HG02943 (cell line): Measurements from ENCODE around the gene ALG3.
"Not testable (repeated sequence)": the region's sequence is repeated elsewhere in the genome, so short reads cannot be mapped to it uniquely, and the experiment has no call there.

ENCODE experiments used
- ATAC-seq: cut with Tn5 transposase; IDR thresholded peaks from one replicate; pipeline ENCODE4 v1.9.1; 2021; ENCODE audit warnings: mild to moderate bottlenecking, low read depth, moderate library complexity; ENCODE audit not compliant: unreplicated experiment

Gene ALG3

DNA sequence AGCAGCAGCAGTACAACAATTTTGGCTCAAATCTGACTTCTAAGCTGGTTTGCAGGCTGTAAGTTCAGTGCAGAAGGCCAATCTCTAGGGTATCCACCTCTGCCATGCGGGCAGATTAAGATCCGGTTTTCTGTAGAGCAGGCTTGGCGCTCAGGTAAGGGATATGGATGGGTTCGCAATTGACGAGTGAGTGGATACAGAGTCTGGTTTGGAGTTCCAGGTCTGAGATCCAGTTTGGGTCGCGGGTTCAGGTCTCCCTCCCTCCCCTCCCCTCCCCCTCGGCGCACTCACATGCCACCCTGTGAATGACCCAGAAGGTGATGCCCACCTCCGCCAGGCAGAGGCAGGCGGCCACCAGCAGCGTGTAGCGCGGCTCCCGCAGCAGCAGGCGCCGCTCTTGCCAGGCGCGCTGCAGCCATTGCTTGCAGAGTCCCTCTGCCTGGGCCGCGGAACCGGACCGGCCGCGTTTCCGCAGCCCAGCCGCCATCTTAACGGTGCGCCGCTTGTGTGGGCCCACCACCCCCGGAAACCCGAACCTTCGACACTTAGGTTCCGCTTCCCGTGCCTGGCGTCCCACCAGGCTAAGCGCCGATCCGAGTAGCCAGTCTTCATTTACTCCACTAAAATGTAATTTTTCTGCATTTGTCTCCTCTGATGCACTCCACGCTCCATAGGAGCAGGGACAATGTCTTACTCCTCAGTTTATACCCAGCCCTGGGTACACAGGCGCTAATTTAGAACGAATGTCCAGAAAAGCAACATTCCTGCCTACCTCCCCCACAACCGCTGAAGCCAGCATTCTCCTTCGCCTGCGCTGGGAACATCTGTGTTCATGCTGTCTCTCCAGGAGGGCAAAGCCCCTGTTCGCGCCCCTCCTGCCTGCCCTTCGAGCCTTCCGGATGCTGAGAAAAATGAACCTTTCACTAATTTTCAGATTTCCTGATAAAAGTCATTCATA, at the start of gene ALG3:
Gene ALG3, minus strand, starts transcription at position 509 of the 958 bp plus-strand sequence. Its CDS starts 22 bp downstream, at position 487.
- ATAC-seq = peak; percentile 42

DNA sequence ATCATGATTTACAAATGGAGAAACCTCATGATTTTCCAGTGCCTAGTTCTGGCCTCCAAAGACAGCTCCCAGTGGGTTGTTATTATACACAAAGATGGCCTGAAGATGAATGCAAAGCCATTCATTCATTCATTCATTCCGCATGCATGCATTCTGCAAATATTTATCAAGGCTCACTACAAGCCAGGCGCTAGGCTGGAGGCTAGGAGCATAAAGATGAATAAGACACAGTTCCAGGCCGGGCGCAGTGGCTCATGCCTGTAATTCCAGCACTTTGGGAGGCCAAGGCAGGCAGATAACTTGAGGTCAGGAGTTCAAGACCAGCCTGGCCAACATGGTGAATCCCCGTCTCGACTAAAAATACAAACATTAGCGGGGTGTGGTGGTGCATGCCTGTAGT, 47.9 kb upstream of the ALG3 start:
- no peak for ATAC-seq

- ATAC-seq = no peak
Observed at GRCh38 chr3:184295771-184296170, 47.0 kb upstream of the ALG3 start.

DNA sequence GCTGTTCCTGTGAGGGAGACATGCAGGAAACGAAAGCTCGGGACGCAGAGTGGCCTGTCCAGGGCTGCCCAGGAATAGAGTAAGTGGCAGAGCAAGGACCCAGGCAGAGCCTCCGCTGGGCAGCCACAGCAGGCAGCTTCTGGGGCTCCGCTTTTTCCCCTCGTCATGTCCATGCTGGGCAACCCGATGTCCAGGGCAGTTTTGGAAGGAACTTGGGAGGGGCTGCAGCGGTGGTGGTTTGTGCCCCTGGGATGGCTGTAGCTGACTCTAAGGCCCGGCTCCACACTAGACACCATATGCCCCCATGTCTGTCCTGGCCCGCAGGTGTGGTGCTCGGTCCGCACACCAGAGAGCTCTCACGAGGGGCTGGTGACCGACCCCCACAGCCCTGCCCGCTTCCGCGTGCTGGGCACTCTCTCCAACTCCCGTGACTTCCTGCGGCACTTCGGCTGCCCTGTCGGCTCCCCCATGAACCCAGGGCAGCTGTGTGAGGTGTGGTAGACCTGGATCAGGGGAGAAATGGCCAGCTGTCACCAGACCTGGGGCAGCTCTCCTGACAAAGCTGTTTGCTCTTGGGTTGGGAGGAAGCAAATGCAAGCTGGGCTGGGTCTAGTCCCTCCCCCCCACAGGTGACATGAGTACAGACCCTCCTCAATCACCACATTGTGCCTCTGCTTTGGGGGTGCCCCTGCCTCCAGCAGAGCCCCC, 43.1 kb upstream of the ALG3 start:
- ATAC-seq = no peak

DNA sequence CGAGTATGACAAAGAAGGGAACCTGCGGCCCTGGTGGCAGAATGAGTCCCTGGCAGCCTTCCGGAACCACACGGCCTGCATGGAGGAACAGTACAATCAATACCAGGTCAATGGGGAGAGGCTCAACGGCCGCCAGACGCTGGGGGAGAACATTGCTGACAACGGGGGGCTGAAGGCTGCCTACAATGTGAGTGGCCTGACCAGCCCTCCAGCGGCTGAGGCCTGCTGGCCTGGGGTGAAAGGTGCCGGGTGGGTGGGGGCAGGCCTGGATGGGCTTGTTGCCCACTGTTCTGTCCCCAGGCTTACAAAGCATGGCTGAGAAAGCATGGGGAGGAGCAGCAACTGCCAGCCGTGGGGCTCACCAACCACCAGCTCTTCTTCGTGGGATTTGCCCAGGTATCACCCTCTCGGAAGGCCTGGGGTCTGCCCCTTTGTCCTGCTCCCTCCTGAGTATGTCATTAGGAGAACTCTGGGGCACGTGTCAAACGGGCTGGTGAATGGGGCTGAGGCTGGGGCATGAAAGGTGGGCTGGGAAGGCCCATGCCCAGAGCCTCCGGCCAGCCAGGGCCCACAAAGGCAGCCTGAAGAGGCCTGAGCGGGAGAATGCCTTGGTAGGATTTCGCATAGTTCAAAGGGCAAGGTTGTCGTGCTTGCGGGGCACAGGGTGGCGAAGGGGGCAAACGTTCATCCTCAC, 42.4 kb upstream of the ALG3 start:
- ATAC-seq = no peak

DNA sequence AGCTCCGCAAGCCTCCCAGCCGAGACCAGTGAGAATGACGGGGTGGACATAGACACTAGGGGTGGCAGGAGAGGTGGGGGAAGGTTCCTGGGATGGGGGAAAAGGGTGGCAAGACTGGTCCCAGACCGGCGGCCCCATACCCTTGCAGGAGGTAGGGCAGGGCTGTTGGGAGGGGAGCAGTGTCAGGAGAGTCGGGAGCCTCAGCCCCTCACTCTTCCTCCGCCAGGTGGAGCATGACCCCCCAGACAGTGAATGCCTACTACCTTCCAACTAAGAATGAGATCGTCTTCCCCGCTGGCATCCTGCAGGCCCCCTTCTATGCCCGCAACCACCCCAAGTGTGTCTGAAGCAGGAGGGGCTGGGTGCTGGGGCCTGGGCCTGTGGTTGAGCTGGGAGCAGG, 41.6 kb upstream of the ALG3 start:
- no peak for ATAC-seq

DNA sequence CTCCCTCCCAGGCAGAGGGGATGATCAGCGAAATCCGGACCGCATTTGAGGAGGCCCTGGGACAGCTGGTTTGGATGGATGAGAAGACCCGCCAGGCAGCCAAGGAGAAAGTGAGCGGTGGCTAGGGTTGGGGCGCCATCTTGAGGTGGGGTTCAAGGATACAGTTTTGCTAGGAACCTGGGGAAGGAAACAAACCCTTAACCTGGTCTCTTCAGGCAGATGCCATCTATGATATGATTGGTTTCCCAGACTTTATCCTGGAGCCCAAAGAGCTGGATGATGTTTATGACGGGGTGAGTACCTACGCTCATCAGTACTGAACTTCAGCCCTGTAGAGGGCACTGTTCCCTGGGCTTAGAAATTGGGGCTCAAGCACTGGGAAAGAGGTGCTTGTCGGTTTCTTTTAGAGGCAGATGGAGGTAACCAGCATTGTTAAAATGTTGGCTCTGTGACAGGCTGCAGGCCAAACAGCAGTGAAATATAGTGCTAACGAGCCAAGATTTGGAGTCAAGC, 40.7 kb upstream of the ALG3 start:
- no peak for ATAC-seq

DNA sequence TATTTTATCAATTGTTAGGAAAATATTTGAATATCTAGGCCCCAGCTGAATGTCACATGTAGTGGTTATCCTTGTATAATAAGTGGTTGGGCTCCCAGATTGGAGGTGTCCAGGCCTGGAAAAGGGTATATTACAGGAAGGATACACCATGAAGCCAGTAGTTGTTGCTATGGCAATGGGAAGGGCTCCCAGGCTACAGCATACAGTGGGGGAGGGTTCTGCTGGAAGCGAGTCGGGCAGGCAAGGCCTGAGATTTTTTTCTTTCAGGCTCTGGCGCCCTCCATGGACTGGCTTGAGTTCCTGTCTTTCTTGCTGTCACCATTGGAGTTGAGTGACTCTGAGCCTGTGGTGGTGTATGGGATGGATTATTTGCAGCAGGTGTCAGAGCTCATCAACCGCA, 35.9 kb upstream of the ALG3 start:
- no peak for ATAC-seq

- ATAC-seq = no peak
Observed at GRCh38 chr3:184283681-184284080, 34.9 kb upstream of the ALG3 start.

- no peak for ATAC-seq
Observed at GRCh38 chr3:184282941-184283340, 34.2 kb upstream of the ALG3 start.

DNA sequence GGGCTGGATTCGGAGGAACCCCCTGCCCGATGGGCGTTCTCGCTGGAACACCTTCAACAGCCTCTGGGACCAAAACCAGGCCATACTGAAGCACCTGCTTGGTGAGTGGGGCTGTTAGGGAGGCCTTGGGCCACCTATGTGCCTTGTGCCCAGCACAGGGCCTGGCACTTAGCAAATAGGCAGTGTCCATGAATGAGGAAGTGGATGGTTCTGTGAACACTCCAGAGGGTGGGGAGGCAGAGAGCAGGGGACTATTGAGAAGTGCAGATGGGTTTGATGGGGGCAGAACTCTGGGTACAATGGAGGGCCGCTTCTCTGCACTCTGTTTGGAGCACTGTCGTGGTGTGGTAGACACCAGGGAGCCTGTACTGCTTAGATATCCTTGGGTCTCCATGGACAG, 28.6 kb upstream of the ALG3 start:
- no peak for ATAC-seq

DNA sequence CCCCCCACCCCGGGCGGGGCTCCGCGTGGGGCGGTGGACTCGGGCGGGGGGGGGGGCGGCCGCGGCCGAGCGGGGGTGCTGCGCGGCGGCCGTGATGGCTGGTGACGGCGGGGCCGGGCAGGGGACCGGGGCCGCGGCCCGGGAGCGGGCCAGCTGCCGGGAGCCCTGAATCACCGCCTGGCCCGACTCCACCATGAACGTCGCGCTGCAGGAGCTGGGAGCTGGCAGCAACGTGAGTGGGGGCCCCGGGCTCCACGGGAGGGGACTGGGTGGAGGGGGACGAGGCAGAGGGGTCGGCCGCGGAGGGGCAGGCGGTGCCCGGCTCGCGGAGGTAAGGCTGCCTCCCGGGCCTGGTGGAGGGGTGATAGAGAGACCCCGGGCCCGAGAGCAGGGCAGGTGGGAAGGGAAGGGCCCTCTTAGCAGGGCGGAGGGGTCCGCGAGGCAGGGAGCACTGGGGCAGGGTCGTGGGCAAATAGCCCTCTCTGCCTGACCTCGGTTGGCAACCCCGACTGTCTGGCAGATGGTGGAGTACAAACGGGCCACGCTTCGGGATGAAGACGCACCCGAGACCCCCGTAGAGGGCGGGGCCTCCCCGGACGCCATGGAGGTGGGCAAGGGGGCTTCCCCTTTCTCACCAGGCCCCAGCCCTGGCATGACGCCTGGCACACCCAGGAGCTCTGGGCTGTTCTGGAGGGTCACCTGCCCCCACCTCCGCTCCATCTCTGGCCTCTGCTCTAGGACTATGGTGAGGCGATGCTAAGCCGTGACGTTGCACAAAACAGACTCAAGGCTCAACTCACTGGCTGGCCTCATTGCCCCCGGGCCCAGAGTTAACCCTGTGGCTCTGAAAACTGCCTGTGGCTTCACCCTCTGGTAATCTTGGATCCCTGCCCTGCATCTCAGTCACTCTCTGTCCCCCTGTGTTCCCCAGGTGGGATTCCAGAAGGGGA, 27.5 kb upstream of the ALG3 start, which contains the start of gene ECE2:
Gene ECE2, plus strand, starts transcription at position 62 of the 950 bp plus-strand sequence. Its CDS starts 132 bp downstream, at position 194.
- ATAC-seq = no peak

DNA sequence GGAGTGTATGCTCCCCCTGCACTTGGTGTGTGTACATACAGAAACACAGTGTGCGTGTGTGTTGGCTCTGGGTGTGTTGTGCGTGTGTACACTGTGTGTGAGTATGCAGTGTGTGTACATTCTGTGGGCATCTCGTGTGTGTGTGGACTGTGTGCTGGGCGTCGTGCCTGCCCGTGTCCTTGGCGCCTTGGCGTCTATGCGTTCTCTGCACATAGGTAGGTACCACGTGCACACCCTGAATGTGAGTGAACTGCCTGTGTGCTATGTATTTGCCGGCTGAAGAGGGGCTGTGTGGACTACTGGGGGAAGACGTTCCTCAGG, 26.6 kb upstream of the ALG3 start:
- ATAC-seq = no peak

DNA sequence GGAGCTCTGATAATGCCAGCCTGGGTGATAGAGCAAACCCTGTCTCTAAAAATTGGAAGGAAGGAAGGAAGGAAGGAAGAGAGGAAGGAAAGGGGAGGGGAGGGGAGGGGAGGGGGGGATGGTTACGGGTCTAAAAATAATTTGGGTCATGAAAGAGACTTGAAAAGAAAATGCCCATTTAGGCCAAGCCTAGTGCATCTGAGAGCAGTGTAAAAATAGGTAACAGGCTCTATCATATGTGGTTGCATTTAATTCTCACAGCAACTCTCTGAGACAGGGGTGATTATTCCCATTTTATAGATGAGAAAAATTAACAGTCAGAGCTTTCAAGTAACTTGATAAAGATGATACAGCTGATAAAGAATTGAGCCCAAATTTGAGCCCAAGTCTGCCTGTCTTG, 23.5 kb upstream of the ALG3 start:
- ATAC-seq = no peak

DNA sequence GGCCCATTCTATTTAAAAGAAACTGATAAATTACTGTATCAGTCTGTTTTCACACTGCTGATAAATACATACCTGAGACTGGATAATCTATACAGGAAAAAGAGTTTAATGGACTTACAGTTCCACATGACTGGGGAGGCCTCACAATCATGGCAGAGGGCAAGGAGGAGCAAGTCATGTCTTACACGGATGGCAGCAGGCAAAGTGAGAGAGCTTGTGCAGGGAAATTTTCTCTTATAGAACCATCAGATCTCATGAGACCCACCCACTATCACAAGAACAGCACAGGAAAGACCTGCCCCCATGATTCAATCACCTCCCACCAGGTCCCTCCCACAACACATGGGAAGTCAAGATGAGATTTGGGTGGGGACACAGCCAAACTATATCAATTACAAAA, 18.5 kb upstream of the ALG3 start:
- not testable (repeated sequence) for ATAC-seq

- ATAC-seq = no peak
Observed at GRCh38 chr3:184262764-184263179, 14.0 kb upstream of the ALG3 start.

GRCh38 chr3:184261854-184262763, 13.3 kb upstream of the ALG3 start:
- ATAC-seq = no peak

DNA sequence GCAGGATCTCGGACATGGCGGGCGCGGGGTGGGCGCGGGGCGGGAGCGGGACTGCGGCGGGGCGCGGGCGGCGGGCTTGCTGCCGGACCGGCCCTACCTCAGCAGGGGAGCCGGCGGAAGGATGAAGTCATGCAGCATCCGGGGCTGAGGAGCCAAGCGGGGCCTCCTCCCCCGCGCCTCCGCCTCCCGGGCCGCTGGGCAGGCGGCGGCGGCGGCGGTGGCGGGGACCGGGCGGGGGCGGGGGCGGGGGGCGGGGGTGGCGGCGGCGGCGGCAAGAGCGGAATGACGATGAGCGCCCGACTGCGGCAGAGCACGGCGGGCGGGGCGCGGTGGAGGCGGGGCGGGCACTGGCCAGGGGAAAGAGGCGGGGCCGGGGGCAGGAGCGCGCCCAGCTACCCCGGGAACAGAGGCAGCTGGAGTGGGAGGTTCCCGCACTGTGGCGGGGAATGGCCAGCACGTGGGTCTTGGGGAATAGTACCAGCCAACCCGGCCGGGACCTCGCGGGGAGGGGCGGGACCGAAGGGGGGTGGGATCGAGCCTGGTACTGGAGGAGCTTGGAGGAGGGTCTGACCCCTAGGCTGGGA, 12.6 kb upstream of the ALG3 start, which contains the start of gene CAMK2N2:
Gene CAMK2N2, minus strand, starts transcription at position 284 of the 584 bp plus-strand sequence. Its CDS starts 268 bp downstream, at position 16.
- no peak for ATAC-seq
